Choroid plexus epithelial cell (primary cell): ENCODE results near the gene NCS1.

Experiments
- DNase-seq: peaks from one replicate; pipeline ENCODE4 v3.0.0-alpha.2; 2010; ENCODE audit warnings: low read depth
- H3K4me3 ChIP-seq: 2 replicates; pipeline ENCODE4 v1.5.1; 2011; ENCODE audit warnings: low read depth, mild to moderate bottlenecking, control low read depth, low read length, moderate library complexity
- TF ChIP-seq, protein P1 (sequence below): conservative IDR thresholded peaks from 2 replicates; pipeline ENCODE4 v1.5.1; 2011; ENCODE audit warnings: low read depth, mild to moderate bottlenecking, control low read depth, inconsistent platforms, low read length, moderate library complexity

Gene NCS1

DNA sequence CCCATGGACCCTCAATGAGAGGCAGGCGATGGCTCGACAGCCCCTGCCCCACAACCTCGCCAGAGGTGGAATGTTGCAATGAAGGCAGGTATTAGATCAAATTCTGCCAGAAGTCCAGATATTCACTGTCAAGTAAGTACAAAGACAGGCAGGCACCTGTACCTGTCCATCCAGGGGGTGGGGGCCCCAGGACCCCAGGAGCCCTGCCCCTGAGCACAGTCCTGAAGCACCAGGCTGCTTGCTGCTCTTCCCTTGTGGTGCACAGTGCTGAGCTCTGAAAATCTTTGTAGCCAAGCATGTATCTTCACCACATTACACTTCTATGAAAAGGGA lies 67.1 kb downstream of the NCS1 start:
- TF ChIP-seq, protein P1, sequence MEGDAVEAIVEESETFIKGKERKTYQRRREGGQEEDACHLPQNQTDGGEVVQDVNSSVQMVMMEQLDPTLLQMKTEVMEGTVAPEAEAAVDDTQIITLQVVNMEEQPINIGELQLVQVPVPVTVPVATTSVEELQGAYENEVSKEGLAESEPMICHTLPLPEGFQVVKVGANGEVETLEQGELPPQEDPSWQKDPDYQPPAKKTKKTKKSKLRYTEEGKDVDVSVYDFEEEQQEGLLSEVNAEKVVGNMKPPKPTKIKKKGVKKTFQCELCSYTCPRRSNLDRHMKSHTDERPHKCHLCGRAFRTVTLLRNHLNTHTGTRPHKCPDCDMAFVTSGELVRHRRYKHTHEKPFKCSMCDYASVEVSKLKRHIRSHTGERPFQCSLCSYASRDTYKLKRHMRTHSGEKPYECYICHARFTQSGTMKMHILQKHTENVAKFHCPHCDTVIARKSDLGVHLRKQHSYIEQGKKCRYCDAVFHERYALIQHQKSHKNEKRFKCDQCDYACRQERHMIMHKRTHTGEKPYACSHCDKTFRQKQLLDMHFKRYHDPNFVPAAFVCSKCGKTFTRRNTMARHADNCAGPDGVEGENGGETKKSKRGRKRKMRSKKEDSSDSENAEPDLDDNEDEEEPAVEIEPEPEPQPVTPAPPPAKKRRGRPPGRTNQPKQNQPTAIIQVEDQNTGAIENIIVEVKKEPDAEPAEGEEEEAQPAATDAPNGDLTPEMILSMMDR: no peak
- no peak overlapping the region for H3K4me3 ChIP-seq
- DNase-seq: no peak

DNA sequence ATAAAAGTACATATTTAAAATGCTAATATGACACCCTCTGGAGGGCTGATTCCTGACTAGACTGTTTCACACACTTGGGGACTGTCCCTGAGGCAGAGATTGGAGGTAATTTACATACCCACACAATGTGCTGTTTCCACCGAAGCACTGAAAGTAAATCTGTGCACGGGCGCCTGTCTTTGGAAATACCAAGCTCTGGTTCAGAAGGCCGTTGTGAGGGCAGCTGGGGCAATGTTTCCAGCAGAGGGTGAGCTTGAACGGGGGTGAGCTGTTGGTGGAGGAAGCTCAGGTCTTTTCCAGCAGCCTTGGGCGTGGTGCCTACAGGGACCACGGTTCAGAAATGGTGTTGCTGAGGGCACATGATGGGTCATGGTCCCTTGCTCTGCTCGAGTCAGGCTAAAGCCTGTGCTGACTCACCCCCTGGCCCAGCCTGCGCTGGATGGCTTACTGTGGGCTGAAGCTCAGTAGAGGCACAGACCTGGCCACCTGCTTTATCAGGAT lies 67.6 kb downstream of the NCS1 start:
- H3K4me3 ChIP-seq: no peak overlapping the region
- TF ChIP-seq, protein P1: no peak
- no peak for DNase-seq

DNA sequence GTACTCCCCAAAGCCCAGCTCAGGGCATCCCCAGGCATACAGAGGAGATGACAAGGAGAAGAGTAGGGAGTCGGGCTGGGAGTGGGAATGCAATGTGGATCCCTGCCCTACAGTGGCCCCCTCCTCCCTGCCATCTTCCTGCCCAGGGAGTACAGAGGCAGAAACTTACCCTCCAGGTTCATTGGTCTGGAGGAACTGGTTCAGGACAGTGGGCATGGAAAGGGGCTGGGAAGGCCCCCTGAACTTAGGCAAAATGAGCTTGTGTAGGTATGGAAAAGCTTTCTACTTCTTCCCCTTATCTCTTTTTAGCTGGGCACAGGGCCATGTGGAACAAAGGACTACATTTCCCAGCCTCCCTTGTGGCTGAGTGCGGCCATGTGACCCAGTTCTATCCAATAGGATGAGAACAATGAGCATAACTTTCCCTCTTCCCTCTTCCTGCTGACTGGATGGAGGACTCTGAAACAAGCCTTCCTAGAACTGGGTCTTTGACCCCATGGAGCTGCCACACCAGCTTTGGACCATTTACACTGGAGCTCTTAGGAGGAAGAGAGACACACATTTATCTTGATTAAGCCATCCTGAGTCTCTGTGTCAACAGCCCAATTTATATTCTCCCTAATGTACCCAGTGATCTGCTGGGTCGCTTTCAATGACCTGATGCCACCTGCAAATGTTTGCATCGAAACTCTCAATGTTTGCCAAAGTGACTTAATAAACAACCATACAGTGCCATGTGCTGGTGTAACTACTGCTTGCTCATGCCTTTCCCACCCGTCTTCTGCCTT lies 68.4 kb downstream of the NCS1 start:
- H3K4me3 ChIP-seq: no peak overlapping the region
- TF ChIP-seq, protein P1: no peak
- DNase-seq: peak; percentile 84

- no peak overlapping the region for H3K4me3 ChIP-seq
- TF ChIP-seq, protein P1: no peak
- DNase-seq: no peak
These were observed 69.0 kb downstream of the NCS1 start for GRCh38 chr9:130241198-130241535.

- no peak overlapping the region for H3K4me3 ChIP-seq
- no peak for DNase-seq
- TF ChIP-seq, protein P1: no peak
These were observed 70.2 kb downstream of the NCS1 start for GRCh38 chr9:130242270-130243014.

- DNase-seq: peak; percentile 35
- no peak overlapping the region for H3K4me3 ChIP-seq
- TF ChIP-seq, protein P1: peak; percentile 87
These were observed 71.0 kb downstream of the NCS1 start for GRCh38 chr9:130243015-130243881.
